HK-2 (cell line): ENCODE measurements around the gene PPFIA1.

Source experiments
- DNase-seq: peaks from one replicate; pipeline ENCODE4 v3.0.0-alpha.2; 2018; ENCODE audit not compliant: unreplicated experiment

The PPFIA1 gene

GRCh38 chr11:70297341-70297740, 26.9 kb downstream of the PPFIA1 start:
- no peak for DNase-seq

- DNase-seq = no peak
Observed at GRCh38 chr11:70298243-70298915, 27.9 kb downstream of the PPFIA1 start.

DNA sequence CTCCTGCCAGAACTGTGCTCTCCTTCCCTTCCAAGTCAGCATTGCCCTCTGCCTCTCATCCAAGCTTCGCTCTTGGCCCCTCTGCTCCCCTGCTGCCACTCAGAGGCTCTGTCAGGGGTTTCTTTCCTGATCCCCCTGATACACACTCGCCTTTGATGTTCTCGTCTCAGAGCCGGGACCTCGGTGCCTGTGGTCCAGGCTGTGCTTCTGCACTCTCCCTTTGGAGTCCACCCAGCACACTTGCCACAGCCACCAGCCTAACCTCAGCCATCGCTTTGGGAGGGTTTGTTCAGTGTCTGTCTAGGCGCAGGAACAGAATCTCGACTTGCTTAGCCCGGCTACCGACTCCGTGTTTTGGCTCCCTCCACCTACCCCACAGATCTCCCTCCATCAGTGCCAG, 29.1 kb downstream of the PPFIA1 start:
- no peak for DNase-seq

DNA sequence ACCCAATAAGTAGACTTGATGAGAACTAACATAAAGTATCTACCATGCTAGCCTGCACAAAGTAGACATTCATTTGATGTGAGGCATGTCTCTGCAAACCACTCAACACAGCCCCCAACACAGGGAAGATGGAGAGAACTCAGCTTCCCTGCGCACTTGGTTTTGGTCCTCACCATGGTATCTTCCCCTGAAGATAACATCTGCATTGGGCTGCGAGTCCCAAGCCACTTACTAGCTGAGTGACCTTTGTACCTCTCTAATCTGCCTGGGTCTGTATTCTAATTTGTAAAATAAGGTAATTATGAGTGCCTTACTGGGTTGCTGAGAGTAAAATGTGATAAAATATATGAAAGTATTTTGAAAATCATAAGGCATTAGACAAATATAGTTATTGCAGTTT, 30.7 kb downstream of the PPFIA1 start:
- no peak for DNase-seq

DNA sequence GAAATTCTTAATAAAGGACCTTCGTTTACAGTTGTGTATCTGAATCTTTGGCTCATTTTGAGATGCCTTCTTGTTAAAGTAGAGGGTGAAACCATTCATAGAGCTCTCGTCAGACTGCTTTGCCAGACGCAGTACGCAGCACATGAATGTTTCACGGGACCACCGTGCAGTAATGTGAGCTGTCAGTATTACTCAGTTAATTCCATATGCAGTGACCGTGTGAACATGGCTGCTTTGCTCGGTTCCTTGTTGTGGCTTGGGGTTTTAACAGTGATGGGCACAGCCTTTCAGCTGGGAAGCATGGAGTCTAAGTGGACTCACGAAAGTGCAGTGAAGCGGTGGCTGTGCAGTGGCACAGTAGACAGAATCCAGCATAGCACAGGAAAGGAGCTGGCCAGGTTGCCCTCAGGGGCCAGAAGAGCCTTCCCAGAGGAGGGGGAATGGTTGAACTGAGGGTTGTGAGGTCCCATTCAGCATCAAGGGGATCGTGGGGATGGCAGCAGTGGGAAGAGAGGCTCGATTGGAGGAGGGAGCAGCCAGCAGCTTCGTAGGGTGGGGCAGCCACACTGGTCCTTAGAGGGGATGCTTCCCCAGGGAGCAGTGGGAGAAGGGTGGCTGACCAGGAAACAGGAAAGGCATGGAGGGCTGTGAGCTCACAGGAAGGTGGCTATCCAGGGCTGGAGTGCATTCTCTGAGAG, 31.4 kb downstream of the PPFIA1 start:
- no peak for DNase-seq

GRCh38 chr11:70302419-70302752, 31.9 kb downstream of the PPFIA1 start:
- no peak for DNase-seq

- no peak for DNase-seq
Observed at GRCh38 chr11:70303070-70303469, 32.6 kb downstream of the PPFIA1 start.

DNA sequence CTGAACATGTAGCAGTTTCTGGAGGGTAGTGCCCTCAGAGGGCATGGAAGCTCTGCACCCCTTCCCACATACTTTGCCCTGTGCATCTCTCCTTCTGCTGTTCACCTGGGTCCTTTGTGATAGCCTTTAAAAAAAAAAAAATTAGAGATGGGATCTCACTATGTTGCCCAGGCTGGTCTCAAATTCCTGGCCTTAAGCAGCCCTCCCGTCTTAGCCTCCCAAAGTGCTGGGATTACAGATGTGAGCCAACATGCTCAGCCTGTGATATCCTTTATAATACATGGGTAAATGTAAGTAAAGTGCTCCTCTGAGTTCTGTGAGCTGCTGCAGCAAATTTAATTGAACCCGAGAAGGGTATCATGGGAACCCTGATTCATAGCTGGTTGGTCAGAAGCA, 33.7 kb downstream of the PPFIA1 start:
- DNase-seq = no peak

DNA sequence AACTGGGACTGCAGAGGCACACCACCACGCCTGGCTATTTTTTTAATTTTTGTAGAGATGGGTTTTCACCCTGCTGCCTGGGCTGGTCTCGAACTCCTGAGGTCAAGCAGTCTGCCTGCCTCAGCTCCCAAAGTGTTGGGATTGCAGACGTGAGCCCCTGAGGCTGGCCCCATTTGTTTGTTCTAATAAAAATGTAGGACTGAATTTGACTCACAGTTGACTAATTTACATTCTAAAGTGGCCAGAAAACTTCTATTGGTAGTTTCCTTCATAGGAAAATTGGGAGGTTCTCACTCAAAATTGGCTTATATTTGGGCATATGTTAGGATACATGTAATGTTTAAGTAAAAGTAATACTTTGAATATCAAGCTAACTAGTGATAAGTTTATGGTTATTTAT, 35.0 kb downstream of the PPFIA1 start:
- no peak for DNase-seq

DNA sequence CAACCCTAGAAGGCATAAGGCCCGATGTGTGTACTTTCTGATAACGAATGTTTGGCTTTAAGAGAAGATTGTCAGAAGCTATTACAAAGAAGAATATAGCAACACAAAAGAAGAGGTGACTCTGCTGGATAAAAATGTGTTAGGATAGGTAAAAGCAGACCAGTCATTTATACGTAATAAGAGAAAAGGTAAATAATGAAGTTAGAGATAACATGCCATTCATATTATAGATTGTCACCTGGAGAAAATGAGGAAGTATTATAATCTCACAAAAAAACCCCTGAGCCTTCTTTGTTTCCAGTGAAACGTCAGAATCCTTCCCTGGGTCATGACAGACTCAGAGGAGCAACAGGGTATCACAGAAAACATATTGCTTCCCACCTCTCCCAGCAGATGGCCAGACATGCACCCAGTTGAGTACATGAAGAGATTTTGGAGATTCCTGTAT, 36.1 kb downstream of the PPFIA1 start:
- no peak for DNase-seq

DNA sequence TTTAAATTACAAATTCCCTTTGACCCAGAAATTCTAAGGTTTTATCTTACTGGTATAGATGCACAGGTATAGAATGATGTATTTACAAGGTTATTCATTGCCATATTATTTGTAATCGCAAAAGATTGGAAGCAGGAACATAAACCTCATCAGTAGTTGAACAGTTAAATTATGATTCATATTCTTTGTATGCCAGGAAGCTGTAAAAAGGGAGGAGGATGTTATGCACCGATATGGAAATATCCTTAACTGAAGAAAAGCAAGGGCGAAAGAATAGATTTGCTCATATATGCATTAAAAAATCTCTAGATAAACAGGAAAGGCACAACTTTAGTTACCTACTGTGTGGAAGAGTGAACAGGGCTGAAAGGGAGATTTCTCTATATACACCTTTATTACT, 36.7 kb downstream of the PPFIA1 start:
- no peak for DNase-seq

- DNase-seq = no peak
Observed at GRCh38 chr11:70311616-70312015, 41.1 kb downstream of the PPFIA1 start.

- DNase-seq = no peak
Observed at GRCh38 chr11:70312401-70313357, 42.2 kb downstream of the PPFIA1 start.

GRCh38 chr11:70313945-70314344, 43.5 kb downstream of the PPFIA1 start:
- DNase-seq = peak; percentile 27

DNA sequence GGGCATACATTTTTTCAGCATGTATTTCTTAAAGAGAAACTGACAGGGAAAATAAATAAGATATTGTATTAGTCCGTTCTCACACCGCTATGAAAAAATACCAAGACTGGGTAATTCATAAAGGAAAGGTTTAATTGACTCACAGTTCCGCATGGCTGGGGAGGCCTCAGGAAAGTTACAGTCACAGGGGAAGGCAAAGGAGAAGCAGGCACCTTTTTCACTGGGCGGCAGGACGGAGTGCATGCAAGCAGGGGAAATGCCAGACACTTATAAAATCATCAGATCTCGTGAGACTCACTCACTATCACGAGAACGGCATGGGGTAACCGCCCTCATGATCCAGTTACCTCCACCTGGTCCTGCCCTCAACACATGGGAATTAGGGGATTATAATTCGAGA, 44.2 kb downstream of the PPFIA1 start:
- DNase-seq = peak; percentile 75

GRCh38 chr11:70315716-70316115, 45.2 kb downstream of the PPFIA1 start:
- no peak for DNase-seq

- no peak for DNase-seq
Observed at GRCh38 chr11:70317581-70318305, 47.3 kb downstream of the PPFIA1 start.

GRCh38 chr11:70319396-70320076, 49.0 kb downstream of the PPFIA1 start:
- DNase-seq = no peak

- DNase-seq = no peak
Observed at GRCh38 chr11:70322666-70323065, 52.2 kb downstream of the PPFIA1 start.

DNA sequence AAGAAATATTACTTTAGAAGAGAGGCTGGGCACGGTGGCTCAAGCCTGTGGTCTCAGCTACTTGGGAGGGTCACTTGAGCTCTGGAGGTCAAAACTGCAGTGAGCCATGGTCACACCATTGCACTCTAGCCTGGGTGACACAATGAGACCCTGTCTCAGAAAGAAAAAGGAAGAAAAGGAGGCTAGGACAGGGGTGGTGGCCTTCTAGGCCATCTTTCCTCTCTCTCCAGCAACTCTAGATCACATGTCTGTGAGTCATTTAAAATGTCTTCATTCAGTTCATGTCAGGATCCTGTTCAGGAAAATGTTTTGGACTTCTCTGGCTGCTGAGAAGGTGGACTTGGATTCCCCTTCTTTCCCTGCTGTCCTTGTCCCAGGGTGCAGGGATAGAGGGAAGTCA, 53.3 kb downstream of the PPFIA1 start:
- no peak for DNase-seq

DNA sequence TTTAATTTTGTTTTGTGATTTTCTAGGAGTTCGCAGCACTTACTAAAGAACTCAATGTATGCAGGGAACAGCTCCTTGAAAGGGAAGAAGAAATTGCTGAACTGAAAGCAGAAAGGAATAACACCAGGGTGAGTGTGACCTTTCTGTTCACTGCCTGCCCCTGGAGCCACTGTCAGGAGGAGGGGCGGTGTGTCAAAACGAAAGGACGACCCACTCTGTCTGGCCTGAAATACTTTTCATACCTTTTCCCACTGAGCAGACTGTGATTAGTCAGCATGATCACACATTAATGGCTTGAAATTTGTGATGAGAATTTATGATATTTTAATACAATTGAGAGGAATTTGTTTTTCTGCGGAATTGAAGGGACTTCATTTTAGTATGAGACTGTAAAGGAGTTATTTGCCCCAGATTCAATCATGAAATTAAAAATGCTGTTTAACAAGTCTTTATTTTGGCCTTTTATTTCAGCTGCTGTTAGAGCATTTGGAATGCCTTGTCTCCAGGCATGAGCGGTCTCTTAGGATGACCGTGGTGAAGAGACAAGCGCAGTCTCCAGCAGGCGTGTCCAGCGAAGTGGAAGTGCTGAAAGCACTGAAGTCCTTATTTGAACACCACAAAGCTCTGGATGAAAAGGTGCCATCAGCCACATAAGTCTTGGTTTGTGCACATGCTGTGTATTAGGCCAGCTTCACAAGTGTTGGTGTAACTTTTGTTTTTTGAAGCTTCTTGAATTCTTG, 54.1 kb downstream of the PPFIA1 start:
- DNase-seq = no peak
